Mucosa of descending colon (tissue), 3 donors: Measurements from ENCODE around the gene ANKRD63. TPM values are rescaled to one million over a fixed set of nuclear protein-coding genes. Genes with fewer than 3 reads are reported as not detected.

Source experiments
- ATAC-seq: fragments of 200-7000 bp; cut with Tn5 transposase; one replicate; pipeline ENCODE4 v1.9.1; 2020; ENCODE audit warnings: mild to moderate bottlenecking, moderate library complexity
- DNase-seq, 3 donors: peaks; one replicate each; pipeline ENCODE4 v3.0.0-alpha.2; 2020
- H3K36me3 ChIP-seq: fragments of 200-600 bp; one replicate; pipeline ENCODE4 v1.8.0; 2021; ENCODE audit warnings: low read depth, mild to moderate bottlenecking
- H3K4me1 ChIP-seq: fragments of 200-600 bp; one replicate; pipeline ENCODE4 v1.8.0; 2021; ENCODE audit warnings: low read depth, mild to moderate bottlenecking
- H3K4me3 ChIP-seq: fragments of 200-600 bp; one replicate; pipeline ENCODE4 v1.8.0; 2021; ENCODE audit warnings: mild to moderate bottlenecking
- H3K9me3 ChIP-seq: fragments of 200-600 bp; one replicate; pipeline ENCODE4 v1.8.0; 2021; ENCODE audit warnings: mild to moderate bottlenecking
- intact Hi-C, 2 donors: fragments of 100-400 bp; cut with DNase I in 1 of 2; cut with micrococcal nuclease in 1 of 2; formaldehyde crosslinking; loops; one replicate each; pipeline versions ENCODE4 v1.11.0 to v1.11.1; 2022; cut with DNase I, micrococcal nuclease
- total RNA-seq, 3 donors: library from RNA; stranded (reverse); fragmentation: NEBNext Ultra II Directional in 2 of 3; extraction: Animal tissue kit (Norgen Biotek cat#: 25700) in 2 of 3; gene quantifications; one replicate each; pipeline versions ENCODE4 v1.2.1 to v1.2.4, GENCODE V29; 2021 to 2023
- TF ChIP-seq, protein P1 (sequence below): fragments of 200-600 bp; IDR thresholded peaks from one replicate; pipeline ENCODE4 v1.8.0; 2022; ENCODE audit warnings: antibody characterized with exemption, mild to moderate bottlenecking
- donor health status: DM: no; HTN: no; CAD: no; lungs with moderate emphysema.
- donor health status: DM: no; HTN: no; CAD: no.
- donor health status: DM: no; HTN: yes; CAD: no.

Gene ANKRD63
- total RNA-seq, 3 donors from 2014 or later: 0.25 TPM; not detected in 2

DNA sequence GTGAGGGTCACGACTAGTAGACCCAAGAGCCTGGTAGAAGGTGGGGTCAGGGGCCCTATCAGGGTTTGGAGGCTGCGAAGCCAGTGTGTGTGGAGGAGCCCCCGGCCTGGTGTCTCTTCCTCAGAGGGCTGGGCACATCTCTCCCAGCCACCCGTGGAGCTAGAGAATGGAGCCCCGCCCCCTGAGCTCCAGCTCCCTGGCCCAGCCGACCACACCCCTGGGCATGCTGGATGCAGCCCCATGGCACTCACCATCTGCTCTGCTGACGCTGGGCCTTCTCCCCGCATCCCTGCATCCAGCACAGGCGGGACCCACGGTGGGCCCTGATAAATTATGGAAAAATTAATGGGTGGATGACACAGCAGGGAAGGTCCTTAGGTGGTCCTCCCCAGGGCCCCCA is 17.5 kb downstream of the ANKRD63 start:
- peak; percentile 15 for ATAC-seq
- H3K36me3 ChIP-seq: no peaks in the 10 kb centered on the region
- no peak for DNase-seq
- intact Hi-C loops: no loop called here
- peaks cover 10% of the 10 kb centered on the region for H3K4me1 ChIP-seq
- no peaks in the 10 kb centered on the region for H3K9me3 ChIP-seq
- no peak overlapping the region for H3K4me3 ChIP-seq
- TF ChIP-seq, protein P1, sequence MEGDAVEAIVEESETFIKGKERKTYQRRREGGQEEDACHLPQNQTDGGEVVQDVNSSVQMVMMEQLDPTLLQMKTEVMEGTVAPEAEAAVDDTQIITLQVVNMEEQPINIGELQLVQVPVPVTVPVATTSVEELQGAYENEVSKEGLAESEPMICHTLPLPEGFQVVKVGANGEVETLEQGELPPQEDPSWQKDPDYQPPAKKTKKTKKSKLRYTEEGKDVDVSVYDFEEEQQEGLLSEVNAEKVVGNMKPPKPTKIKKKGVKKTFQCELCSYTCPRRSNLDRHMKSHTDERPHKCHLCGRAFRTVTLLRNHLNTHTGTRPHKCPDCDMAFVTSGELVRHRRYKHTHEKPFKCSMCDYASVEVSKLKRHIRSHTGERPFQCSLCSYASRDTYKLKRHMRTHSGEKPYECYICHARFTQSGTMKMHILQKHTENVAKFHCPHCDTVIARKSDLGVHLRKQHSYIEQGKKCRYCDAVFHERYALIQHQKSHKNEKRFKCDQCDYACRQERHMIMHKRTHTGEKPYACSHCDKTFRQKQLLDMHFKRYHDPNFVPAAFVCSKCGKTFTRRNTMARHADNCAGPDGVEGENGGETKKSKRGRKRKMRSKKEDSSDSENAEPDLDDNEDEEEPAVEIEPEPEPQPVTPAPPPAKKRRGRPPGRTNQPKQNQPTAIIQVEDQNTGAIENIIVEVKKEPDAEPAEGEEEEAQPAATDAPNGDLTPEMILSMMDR: no peak

DNA sequence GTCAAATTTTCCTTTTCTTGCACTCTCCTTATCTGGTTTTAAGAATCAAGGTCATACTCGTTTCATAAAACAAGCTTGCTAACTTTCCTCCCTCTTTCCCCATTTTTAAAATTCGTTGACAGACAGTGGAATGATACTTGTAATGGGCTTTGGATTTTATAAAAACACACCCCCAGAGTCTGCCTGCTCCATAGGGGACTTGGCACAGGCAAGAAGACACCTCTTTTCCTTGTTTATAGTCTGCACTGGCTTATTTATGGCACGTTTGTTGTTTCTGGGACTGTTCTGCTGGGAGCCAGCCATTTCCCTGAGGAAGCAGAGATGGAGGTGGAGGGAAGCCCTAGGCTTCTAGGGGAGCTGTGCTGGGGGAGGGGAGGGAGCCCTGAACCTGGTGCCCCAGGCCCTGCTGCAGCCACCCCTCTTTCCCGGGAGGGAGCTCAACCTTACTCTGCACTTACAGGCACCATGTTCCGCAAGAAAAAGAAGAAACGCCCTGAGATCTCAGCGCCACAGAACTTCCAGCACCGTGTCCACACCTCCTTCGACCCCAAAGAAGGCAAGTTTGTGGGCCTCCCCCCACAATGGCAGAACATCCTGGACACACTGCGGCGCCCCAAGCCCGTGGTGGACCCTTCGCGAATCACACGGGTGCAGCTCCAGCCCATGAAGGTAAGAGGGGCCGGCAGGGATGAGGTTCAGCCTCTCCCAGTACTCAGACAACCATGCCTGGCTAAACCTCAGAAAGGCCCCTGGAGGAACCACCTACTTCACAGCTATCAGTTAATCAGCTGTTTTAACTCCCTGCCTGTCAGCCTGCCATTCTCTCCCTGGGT is 18.3 kb downstream of the ANKRD63 start:
- intact Hi-C loops: no loop called here
- TF ChIP-seq, protein P1: no peak

DNA sequence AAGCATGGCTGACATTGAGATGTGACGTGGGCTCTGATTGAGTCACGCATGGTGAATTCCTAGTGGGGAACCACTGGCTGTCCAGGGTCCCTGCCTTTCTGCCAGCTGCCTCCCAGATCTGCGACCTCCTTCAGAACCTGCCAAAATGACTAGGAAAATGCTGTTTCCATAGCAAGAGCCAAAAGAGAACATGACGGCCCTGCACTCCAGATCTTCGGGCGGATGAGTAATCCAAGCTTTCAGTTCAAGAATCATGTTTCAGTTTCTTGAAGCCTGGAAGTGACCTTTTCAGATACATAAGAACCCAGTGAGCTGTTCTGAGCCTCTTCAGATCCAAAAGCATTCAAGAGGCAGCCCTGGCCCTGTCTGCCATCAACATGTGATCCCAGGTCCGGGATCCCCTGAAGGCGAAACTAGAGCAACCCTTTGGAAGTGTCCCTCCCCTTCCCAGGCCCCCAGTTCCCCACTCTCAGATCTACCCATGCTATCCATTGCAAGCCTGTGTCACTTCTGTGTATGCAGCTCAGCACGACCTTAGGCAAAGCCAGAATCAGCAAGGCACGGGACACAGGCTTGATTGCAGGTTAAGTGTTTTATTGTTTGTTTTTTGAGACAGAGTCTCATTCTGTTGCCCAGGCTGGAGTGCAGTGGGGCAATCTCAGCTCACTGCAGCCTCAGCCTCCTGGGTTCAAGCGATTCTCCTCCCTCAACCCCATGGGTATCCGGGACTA is 19.7 kb downstream of the ANKRD63 start:
- Histone ChIP-seq H3K36me3 (no peaks in the 10 kb centered on the region), H3K9me3 (no peaks in the 10 kb centered on the region), H3K4me3 (no peak overlapping the region), H3K4me1 (peaks cover 10% of the 10 kb centered on the region)
- ATAC-seq: peak; percentile 76
- TF ChIP-seq, protein P1: no peak
- intact Hi-C loops: no loop called here
- DNase-seq: peak in 1 of 3 donors; percentile 58

More for the DNA sequence above, 18.3 kb downstream of the ANKRD63 start:
- H3K4me3 ChIP-seq: no peak overlapping the region
- H3K9me3 ChIP-seq: no peaks in the 10 kb centered on the region
- H3K36me3 ChIP-seq: no peaks in the 10 kb centered on the region
- ATAC-seq (no peak), DNase-seq (no peak)
- peaks cover 10% of the 10 kb centered on the region for H3K4me1 ChIP-seq

DNA sequence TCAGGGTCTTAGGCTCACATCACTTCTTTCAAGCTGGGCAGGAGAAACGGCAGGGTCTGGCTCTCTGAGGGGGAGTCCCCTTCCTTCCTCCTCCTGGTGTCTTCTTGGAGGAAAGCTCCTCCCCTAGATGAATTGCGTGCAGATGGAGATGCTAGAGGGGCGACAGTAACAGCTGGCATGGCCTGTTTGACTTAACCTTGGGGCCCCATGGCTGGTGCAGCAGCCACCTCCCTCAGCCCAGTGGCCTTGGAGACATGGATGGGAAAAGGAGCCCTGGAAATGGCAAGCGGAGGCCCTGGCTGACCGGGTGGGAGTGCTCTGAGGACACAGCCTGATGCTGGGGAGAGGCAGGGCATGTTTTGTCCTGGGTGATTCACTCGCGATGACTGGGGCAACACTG is 23.8 kb downstream of the ANKRD63 start:
- intact Hi-C loops: no loop called here
- DNase-seq (no peak), ATAC-seq (no peak)
- no peaks in the 10 kb centered on the region for H3K9me3 ChIP-seq
- H3K36me3 ChIP-seq: no peaks in the 10 kb centered on the region
- TF ChIP-seq, protein P1: no peak
- no peak overlapping the region for H3K4me3 ChIP-seq
- peaks cover 10% of the 10 kb centered on the region for H3K4me1 ChIP-seq

GRCh38 chr15:40258544-40258943 is 24.3 kb downstream of the ANKRD63 start:
- no peak for ATAC-seq
- peaks cover 8% of the 10 kb centered on the region for H3K4me1 ChIP-seq
- no peaks in the 10 kb centered on the region for H3K9me3 ChIP-seq
- intact Hi-C loops: no loop called here
- TF ChIP-seq, protein P1: no peak
- H3K36me3 ChIP-seq: no peaks in the 10 kb centered on the region
- no peak for DNase-seq
- H3K4me3 ChIP-seq: no peak overlapping the region
